Heart left ventricle (tissue), 16 donors: Measurements from ENCODE around the gene DIP2C. TPM values are rescaled to one million over a fixed set of nuclear protein-coding genes. Genes with fewer than 3 reads are reported as not detected.

Experiments
- ATAC-seq, 4 donors: fragments of 200-7000 bp; cut with Tn5 transposase; one replicate each; pipeline ENCODE4 v1.9.1; 2020 to 2022; ENCODE audit warnings: moderate library complexity in 4 of 4, mild to moderate bottlenecking in 3 of 4, moderate number of reproducible peaks in 1 of 4
- DNase-seq, 5 donors: peaks; one replicate each; pipeline ENCODE4 v3.0.0-alpha.2; 2020
- H3K27ac ChIP-seq, 12 donors: fragments of 200-600 bp; sonication (generic) in 4 of 12; one replicate each; pipeline versions ENCODE4 v1.5.0 to v1.8.0; 2016 to 2022; ENCODE audit warnings: mild to moderate bottlenecking in 2 of 12
- H3K27me3 ChIP-seq, 9 donors: fragments of 200-600 bp; sonication (generic) in 2 of 9; one replicate each; pipeline versions ENCODE4 v1.5.1 to v1.8.0; 2016 to 2022; ENCODE audit warnings: mild to moderate bottlenecking in 3 of 9
- H3K36me3 ChIP-seq, 9 donors: fragments of 200-600 bp; sonication (generic) in 2 of 9; one replicate each; pipeline versions ENCODE4 v1.5.0 to v1.8.0; 2018 to 2022; ENCODE audit warnings: mild to moderate bottlenecking in 2 of 9
- H3K4me1 ChIP-seq, 12 donors: fragments of 200-600 bp; sonication (generic) in 4 of 12; one replicate each; pipeline versions ENCODE4 v1.5.0 to v1.8.0; 2016 to 2022; ENCODE audit warnings: mild to moderate bottlenecking in 3 of 12
- H3K4me3 ChIP-seq, 12 donors: fragments of 200-600 bp; sonication (generic) in 4 of 12; one replicate each; pipeline versions ENCODE4 v1.5.0 to v1.8.0; 2017 to 2022; ENCODE audit warnings: mild to moderate bottlenecking in 9 of 12, moderate library complexity in 4 of 12
- H3K9me3 ChIP-seq, 12 donors: fragments of 200-600 bp; sonication (generic) in 4 of 12; one replicate each; pipeline versions ENCODE4 v1.5.0 to v1.8.0; 2016 to 2022; ENCODE audit warnings: mild to moderate bottlenecking in 1 of 12
- CTCF ChIP-seq, 12 donors: fragments of 200-600 bp; sonication (generic) in 4 of 12; IDR thresholded peaks; one replicate each; pipeline versions ENCODE4 v1.5.0 to v1.8.0; 2018 to 2022; ENCODE audit warnings: antibody characterized with exemption in 12 of 12, mild to moderate bottlenecking in 5 of 12
- POLR2A ChIP-seq, 2 donors: fragments of 450-650 bp; IDR thresholded peaks; one replicate each; pipeline ENCODE4 v1.6.1; 2017; ENCODE audit warnings: antibody characterized with exemption in 2 of 2, mild to moderate bottlenecking in 2 of 2, moderate library complexity in 2 of 2
- WGBS, 4 donors: extraction: QIAGEN DNeasy Blood & Tissue Kit in 2 of 4; methylation state at CpG; one replicate each; pipeline versions ENCODE4 v1.1.5 to v1.1.7; 2013 to 2018; 5-methylcytosine and 5-hydroxymethylcytosine counted together
- intact Hi-C, 10 donors: fragments of 100-400 bp; cut with DNase I; formaldehyde crosslinking; loops; one replicate each; pipeline versions ENCODE4 v1.11.1 to v1.14.2; 2022
- polyA plus RNA-seq, 2 donors: library from polyadenylated mRNA; stranded (reverse); fragments of 200-250 nt; gene quantifications; one replicate each; pipeline ENCODE4 v1.2.3, GENCODE V29; 2013
- total RNA-seq, 9 donors: library from RNA; depleted of rRNA in 2 of 9; stranded (reverse); fragments of >200 nt in 2 of 9; fragmentation: NEBNext Ultra II Directional in 3 of 9; extraction: Animal tissue kit (Norgen Biotek cat#: 25700) in 3 of 9; gene quantifications; one replicate each; pipeline versions ENCODE4 v1.1.0 to v1.2.4, GENCODE V29; 2016 to 2023
- donor health status: ischemic (EF 13 %, LVEDD 7.1; RV severe dilation, severe dysfunction).
- donor health status: healthy with polysubstance abuse.
- donor health status: DM: no; HTN: yes; CAD: no.
- donor health status: DM: no; HTN: no; CAD: no.
- donor health status: ischemic (EF 25% LVEDD 6.9; RV normal size, moderate dysfunction).
- donor health status: ischemic (EF 25% LVEDD 5.7; RV mildly dilated, moderate dysfunction).
- donor health status: healthy.
- donor health status: DM: yes; HTN: yes; CAD: no.
- donor health status: ischemic (EF 35%, LVEDD 5.7; RV mildly dilated, moderate dysfunction).
- donor health status: nonischemic (EF 11% LVEDD 7.7; RV severe dilation, severe dysfunction).
- donor health status: DM: yes; HTN: yes; CAD: no.
- donor health status: PGD.
- donor health status: ischemic (EF 29% LVEDD 5.4; RV normal size, mild dysfunction).
- donor health status: nonischemic (EF 23%, LVEDD 6.1; RV moderate dilation, normal function).

The DIP2C gene
- total and polyA plus RNA-seq, 11 donors, result 7.4 to 43.1 (median 28.5) TPM

- 72 to 87% (median 77%) methylated on average over 29 to 31 of the region's 31 CpGs for WGBS, 4 donors
- H3K4me1 ChIP-seq, result peaks cover 0 to 40% (median 15%) of the 10 kb centered on the region in 12 donors
- no peak for DNase-seq
- H3K4me3 ChIP-seq, result peak overlapping the region in 11 of 12 donors; percentile 13 to 62 (median 46)
- no peaks in the 10 kb centered on the region for H3K9me3 ChIP-seq
- TF ChIP-seq CTCF (IDR thresholded peaks at IDR 0.05) (no peak), POLR2A (IDR thresholded peaks at IDR 0.05) (no peak)
- H3K27ac ChIP-seq, result peak overlapping the region in 11 of 12 donors; percentile 6 to 90 (median 65)
- intact Hi-C loops, result no loop called here
- ATAC-seq, result peak in 3 of 4 donors; percentile 4 to 21 (median 12)
- no peaks in the 10 kb centered on the region for H3K27me3 ChIP-seq
- H3K36me3 ChIP-seq, result peaks cover 0 to 18% (median 5%) of the 10 kb centered on the region in 9 donors
Observed at GRCh38 chr10:484925-485661, 204.4 kb downstream of the DIP2C start.

GRCh38 chr10:484441-484924 is 205.0 kb downstream of the DIP2C start:
- no peaks in the 10 kb centered on the region for H3K27me3 ChIP-seq
- peak in 1 of 5 donors; percentile 26 for DNase-seq
- H3K4me3 ChIP-seq, result peak overlapping the region in 11 of 12 donors; percentile 13 to 62 (median 46)
- H3K9me3 ChIP-seq, result no peaks in the 10 kb centered on the region
- peaks cover 0 to 39% (median 14%) of the 10 kb centered on the region in 12 donors for H3K4me1 ChIP-seq
- intact Hi-C loops, result no loop called here
- H3K36me3 ChIP-seq, result peaks cover 0 to 18% (median 5%) of the 10 kb centered on the region in 9 donors
- ATAC-seq, result peak in 3 of 4 donors; percentile 4 to 33 (median 17)
- no peak for TF ChIP-seq CTCF (IDR thresholded peaks at IDR 0.05)
- TF ChIP-seq POLR2A (IDR thresholded peaks at IDR 0.05), result no peak
- H3K27ac ChIP-seq, result peak overlapping the region in 11 of 12 donors; percentile 6 to 90 (median 65)
- WGBS, 4 donors, result 64 to 74% (median 70%) methylated on average over 21 to 24 of the region's 24 CpGs

GRCh38 chr10:483261-483660 is 206.2 kb downstream of the DIP2C start:
- intact Hi-C loops, result no loop called here
- WGBS, 4 donors, result 70 to 79% (median 76%) methylated on average over 19 of the region's 19 CpGs
- no peaks in the 10 kb centered on the region for H3K9me3 ChIP-seq
- no peak for TF ChIP-seq POLR2A (IDR thresholded peaks at IDR 0.05)
- no peak for TF ChIP-seq CTCF (IDR thresholded peaks at IDR 0.05)
- ATAC-seq (peak in 1 of 4 donors; percentile 6), DNase-seq (peak in 2 of 5 donors; percentile 28 to 44)
- H3K36me3 ChIP-seq, result peaks cover 0 to 18% (median 5%) of the 10 kb centered on the region in 9 donors
- peaks cover 0 to 26% (median 10%) of the 10 kb centered on the region in 12 donors for H3K4me1 ChIP-seq
- no peak overlapping the region for H3K4me3 ChIP-seq
- no peaks in the 10 kb centered on the region for H3K27me3 ChIP-seq
- H3K27ac ChIP-seq, result peak overlapping the region in 2 of 12 donors; percentile 16 to 90

- 87 to 97% (median 94%) methylated on average over 10 of the region's 10 CpGs for WGBS, 4 donors
- Histone ChIP-seq H3K27me3 (no peaks in the 10 kb centered on the region), H3K4me3 (no peak overlapping the region), H3K4me1 (peaks cover 0 to 25% (median 9%) of the 10 kb centered on the region in 12 donors), H3K9me3 (no peaks in the 10 kb centered on the region), H3K36me3 (peaks cover 0 to 18% (median 5%) of the 10 kb centered on the region in 9 donors), H3K27ac (peak overlapping the region in 1 of 12 donors; percentile 90)
- intact Hi-C loops, result no loop called here
- TF ChIP-seq POLR2A (IDR thresholded peaks at IDR 0.05), result no peak
- no peak for TF ChIP-seq CTCF (IDR thresholded peaks at IDR 0.05)
- DNase-seq (no peak), ATAC-seq (no peak)
Observed at GRCh38 chr10:482848-483247, 206.6 kb downstream of the DIP2C start.
